Endothelial cell of umbilical vein (primary cell): ENCODE data around the gene XNDC1N.

Source experiments
- CTCF ChIP-seq, 2 donors: IDR thresholded peaks; 1 replicate in 1 of 2; 2 replicates in 1 of 2; pipeline ENCODE4 v1.5.1; 2011; ENCODE audit warnings: low read length in 2 of 2, mild to moderate bottlenecking in 2 of 2, moderate library complexity in 2 of 2, control low read depth in 1 of 2, inconsistent platforms in 1 of 2, low read depth in 1 of 2; ENCODE audit not compliant: insufficient read depth in 1 of 2; ENCODE audit errors: extremely low read depth in 1 of 2
- MYC ChIP-seq: IDR thresholded peaks from one replicate; pipeline ENCODE4 v1.6.1; 2011; ENCODE audit warnings: mild to moderate bottlenecking, low read depth, low read length
- POLR2A ChIP-seq: IDR thresholded peaks from 2 replicates; pipeline ENCODE4 v1.6.1; 2012; ENCODE audit warnings: low read depth, mild to moderate bottlenecking, control low read depth, low read length
- POLR2AphosphoS5 ChIP-seq: IDR thresholded peaks from 2 replicates; pipeline ENCODE4 v1.6.1; 2012; ENCODE audit warnings: low read depth, mild to moderate bottlenecking, control low read depth, low read length, moderate library complexity; ENCODE audit not compliant: insufficient read depth

- TF ChIP-seq CTCF (IDR thresholded peaks at IDR 0.05; ENCODE audit: extremely low read depth in 1 of 2, insufficient read depth in 1 of 2, low read depth in 1 of 2, low read length in 2 of 2) (no peak), POLR2A (no peak), MYC (no peak), POLR2AphosphoS5 (no peak)
These were observed 43.3 kb upstream of the XNDC1N start for GRCh38 chr11:71971680-71972079.
